ENCODE results near the gene MATN1.

DNA sequence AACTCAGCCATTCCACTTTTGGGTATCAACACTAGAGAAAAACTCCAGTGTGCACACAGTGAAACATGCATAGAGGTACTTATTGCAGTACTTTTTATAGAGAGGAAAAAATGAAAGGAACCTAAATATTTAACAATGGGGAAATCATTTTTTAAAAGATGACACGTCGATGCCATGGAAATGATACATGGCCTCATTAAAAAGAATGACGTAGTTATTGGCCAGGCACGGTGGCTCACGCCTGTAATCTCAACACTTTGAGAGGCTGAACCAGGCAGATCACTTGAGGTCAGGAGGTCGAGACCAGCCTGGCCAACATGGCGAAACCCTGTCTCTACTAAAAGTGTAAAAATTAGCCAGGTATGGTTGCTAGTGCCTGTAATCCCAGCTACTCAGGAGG, 42.5 kb downstream of the MATN1 start:
- TF ChIP-seq, protein P1, sequence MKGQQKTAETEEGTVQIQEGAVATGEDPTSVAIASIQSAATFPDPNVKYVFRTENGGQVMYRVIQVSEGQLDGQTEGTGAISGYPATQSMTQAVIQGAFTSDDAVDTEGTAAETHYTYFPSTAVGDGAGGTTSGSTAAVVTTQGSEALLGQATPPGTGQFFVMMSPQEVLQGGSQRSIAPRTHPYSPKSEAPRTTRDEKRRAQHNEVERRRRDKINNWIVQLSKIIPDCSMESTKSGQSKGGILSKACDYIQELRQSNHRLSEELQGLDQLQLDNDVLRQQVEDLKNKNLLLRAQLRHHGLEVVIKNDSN (CRISPR knock-in tag; IDR thresholded peaks at IDR 0.05), result no peak
- TF ChIP-seq, protein P2, sequence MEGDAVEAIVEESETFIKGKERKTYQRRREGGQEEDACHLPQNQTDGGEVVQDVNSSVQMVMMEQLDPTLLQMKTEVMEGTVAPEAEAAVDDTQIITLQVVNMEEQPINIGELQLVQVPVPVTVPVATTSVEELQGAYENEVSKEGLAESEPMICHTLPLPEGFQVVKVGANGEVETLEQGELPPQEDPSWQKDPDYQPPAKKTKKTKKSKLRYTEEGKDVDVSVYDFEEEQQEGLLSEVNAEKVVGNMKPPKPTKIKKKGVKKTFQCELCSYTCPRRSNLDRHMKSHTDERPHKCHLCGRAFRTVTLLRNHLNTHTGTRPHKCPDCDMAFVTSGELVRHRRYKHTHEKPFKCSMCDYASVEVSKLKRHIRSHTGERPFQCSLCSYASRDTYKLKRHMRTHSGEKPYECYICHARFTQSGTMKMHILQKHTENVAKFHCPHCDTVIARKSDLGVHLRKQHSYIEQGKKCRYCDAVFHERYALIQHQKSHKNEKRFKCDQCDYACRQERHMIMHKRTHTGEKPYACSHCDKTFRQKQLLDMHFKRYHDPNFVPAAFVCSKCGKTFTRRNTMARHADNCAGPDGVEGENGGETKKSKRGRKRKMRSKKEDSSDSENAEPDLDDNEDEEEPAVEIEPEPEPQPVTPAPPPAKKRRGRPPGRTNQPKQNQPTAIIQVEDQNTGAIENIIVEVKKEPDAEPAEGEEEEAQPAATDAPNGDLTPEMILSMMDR (IDR thresholded peaks at IDR 0.05), result no peak

All from WTC11 (cell line).